Fibroblast of lung (primary cell): ENCODE results near the gene TMEM40. TPM values are rescaled to one million over a fixed set of nuclear protein-coding genes. Genes with fewer than 3 reads are reported as not detected.
A peak's percentile ranks its signal among the peaks of the same experiment; 100 is the strongest.
"Not testable (repeated sequence)": the region's sequence is repeated elsewhere in the genome, so short reads cannot be mapped to it uniquely, and the experiment has no call there.

ENCODE experiments used
- DNase-seq, 2 donors: peaks; one replicate each; pipeline versions ENCODE4 v3.0.0 to v3.0.0-alpha.2; 2010; ENCODE audit warnings: low read depth in 2 of 2
- H2AFZ ChIP-seq: 2 replicates; pipeline ENCODE4 v1.5.1; 2012; ENCODE audit warnings: low read length, control low read depth, inconsistent platforms
- H3K27ac ChIP-seq: 2 replicates; pipeline ENCODE4 v1.5.1; 2011; ENCODE audit warnings: low read length, control low read depth; ENCODE audit not compliant: insufficient read depth
- H3K27me3 ChIP-seq: 2 replicates; pipeline ENCODE4 v1.5.1; 2011; ENCODE audit warnings: mild to moderate bottlenecking, low read length; ENCODE audit not compliant: control insufficient read depth, insufficient read depth
- H3K36me3 ChIP-seq: 2 replicates; pipeline ENCODE4 v1.5.1; 2011; ENCODE audit warnings: low read length; ENCODE audit not compliant: control insufficient read depth, insufficient read depth
- H3K4me1 ChIP-seq: 2 replicates; pipeline ENCODE4 v1.5.1; 2011; ENCODE audit warnings: low read length; ENCODE audit not compliant: control insufficient read depth, insufficient read depth; ENCODE audit errors: extremely low read depth
- H3K4me2 ChIP-seq: 2 replicates; pipeline ENCODE4 v1.5.1; 2011; ENCODE audit warnings: low read length, control low read depth; ENCODE audit not compliant: insufficient read depth; ENCODE audit errors: extremely low read depth
- H3K4me3 ChIP-seq, 4 experiments: fragments of 200-600 bp in 1 of 4; sonication (generic) in 1 of 4; replicated peaks in 1 of 4; 2 replicates each; pipeline ENCODE4 v1.5.1; 2011 to 2016; ENCODE audit warnings: low read length in 4 of 4, low read depth in 3 of 4, mild to moderate bottlenecking in 3 of 4, control low read depth in 2 of 4, inconsistent platforms in 1 of 4, mixed read lengths in 1 of 4; ENCODE audit not compliant: insufficient read depth in 1 of 4; ENCODE audit errors: control extremely low read depth in 1 of 4
- H3K79me2 ChIP-seq: 2 replicates; pipeline ENCODE4 v1.5.1; 2012; ENCODE audit warnings: mild to moderate bottlenecking, low read length, inconsistent platforms; ENCODE audit not compliant: control insufficient read depth, insufficient read depth
- H3K9ac ChIP-seq: 2 replicates; pipeline ENCODE4 v1.5.1; 2011; ENCODE audit warnings: mild to moderate bottlenecking, low read length, control low read depth; ENCODE audit not compliant: insufficient read depth
- H3K9me3 ChIP-seq: 2 replicates; pipeline ENCODE4 v1.5.1; 2012; ENCODE audit warnings: low read depth, low read length; ENCODE audit not compliant: control insufficient read depth, insufficient read depth
- H4K20me1 ChIP-seq: 2 replicates; pipeline ENCODE4 v1.5.1; 2011; ENCODE audit warnings: low read length; ENCODE audit not compliant: control insufficient read depth, insufficient read depth; ENCODE audit errors: extremely low read depth
- CTCF ChIP-seq, 2 donors: IDR thresholded peaks in 1 of 2; conservative IDR thresholded peaks in 1 of 2; 1 replicate in 1 of 2; 2 replicates in 1 of 2; pipeline ENCODE4 v1.5.1; 2011 to 2012; ENCODE audit warnings: low read length in 2 of 2, control low read depth in 1 of 2, inconsistent platforms in 1 of 2, low read depth in 1 of 2, mild to moderate bottlenecking in 1 of 2
- EZH2 ChIP-seq: IDR thresholded peaks from 2 replicates; pipeline ENCODE4 v1.5.1; 2012; ENCODE audit warnings: low read length, control low read depth, mild to moderate bottlenecking; ENCODE audit errors: missing control alignments
- polyA plus RNA-seq, 2 donors: library from polyadenylated mRNA; depleted of rRNA in 1 of 2; stranded (reverse) in 1 of 2; unstranded in 1 of 2; fragments of >200 nt; gene quantifications; 2 replicates each; pipeline ENCODE4 v1.2.1, GENCODE V29; 2011 to 2012; ENCODE audit warnings: missing spikeins in 1 of 2
- total RNA-seq: library from RNA; depleted of rRNA; stranded (reverse); fragments of >200 nt; gene quantifications from 2 replicates; pipeline ENCODE4 v1.2.1, GENCODE V29; 2014

Gene TMEM40
- total and polyA plus RNA-seq, 2 donors (not counting 1 experiment from before 2014, with no cell fraction given), result under 0.01 to 0.33 TPM

DNA sequence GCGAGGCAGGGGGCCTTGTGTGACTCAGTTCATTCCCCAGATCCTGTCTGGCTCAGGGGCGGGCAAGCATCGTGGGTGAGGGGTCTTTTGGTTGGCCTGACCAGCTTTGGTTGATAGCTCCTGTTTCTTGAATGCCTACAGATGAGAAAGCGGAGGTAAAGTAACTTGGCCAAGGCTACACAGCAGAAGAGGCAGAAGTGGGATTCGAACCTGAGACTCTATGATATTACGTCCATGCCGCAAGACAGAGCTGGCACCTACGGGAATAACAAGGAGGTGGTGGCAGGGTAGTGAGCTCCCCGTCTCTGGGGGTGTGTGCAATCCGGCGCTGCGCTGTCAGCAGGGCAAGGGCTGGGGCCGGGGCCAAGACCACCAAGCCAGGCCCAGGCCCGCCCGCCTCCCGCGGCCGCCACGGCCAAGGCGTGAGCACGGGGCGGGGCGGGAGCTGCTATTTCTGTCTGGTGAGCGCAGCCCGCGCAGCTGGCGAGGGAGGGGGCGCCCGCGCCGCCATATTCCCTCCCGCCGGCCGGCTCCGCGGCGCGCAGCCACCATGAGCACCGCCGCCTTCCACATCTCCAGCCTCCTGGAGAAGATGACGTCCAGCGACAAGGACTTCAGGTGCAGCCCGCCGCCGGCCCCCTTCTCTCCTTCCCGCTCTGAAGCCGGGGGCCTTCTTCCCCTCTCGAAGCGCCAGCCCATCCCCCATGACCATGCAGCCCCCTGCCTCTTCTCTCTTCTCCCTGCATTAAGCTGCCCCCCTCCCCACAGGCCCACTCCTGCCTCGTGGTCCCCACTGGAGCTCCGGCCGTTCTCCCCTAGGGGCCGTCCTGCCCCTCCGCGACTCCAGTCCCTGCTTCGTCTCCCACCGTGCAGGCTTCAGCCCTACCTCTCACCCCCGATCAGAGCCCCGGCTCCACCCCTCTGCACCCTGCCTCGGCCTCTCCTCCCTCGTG is 37.4 kb upstream of the TMEM40 start, which contains the start of gene CAND2:
TSS of gene CAND2 (plus strand) at position 510 of the 953 bp plus-strand sequence. CDS start at position 551, 41 bp downstream.
- H2AFZ ChIP-seq, result peak within 1 kb of the TSS; percentile 79
- H3K4me3 ChIP-seq, result peak within 1 kb of the TSS; percentile 26 to 78 (median 51)
- H4K20me1 ChIP-seq, result no peaks in the 10 kb centered on the region
- DNase-seq, result peak; percentile 51 to 52
- H3K79me2 ChIP-seq, result no peaks in the 10 kb centered on the region
- no peaks in the 10 kb centered on the region for H3K9me3 ChIP-seq
- H3K27me3 ChIP-seq, result no peaks in the 10 kb centered on the region
- H3K9ac ChIP-seq, result peak within 1 kb of the TSS; percentile 44
- no peak within 1 kb of the TSS for H3K27ac ChIP-seq
- no peak for TF ChIP-seq EZH2
- TF ChIP-seq CTCF (conservative IDR thresholded peaks at IDR 0.05 in 1 of 2, IDR thresholded peaks at IDR 0.05 in 1 of 2; ENCODE audit: low read depth in 1 of 2, low read length in 2 of 2), result no peak
- H3K36me3 ChIP-seq, result no peaks in the 10 kb centered on the region
- no peaks in the 10 kb centered on the region for H3K4me1 ChIP-seq
- H3K4me2 ChIP-seq, result peak within 1 kb of the TSS; percentile 39

DNA sequence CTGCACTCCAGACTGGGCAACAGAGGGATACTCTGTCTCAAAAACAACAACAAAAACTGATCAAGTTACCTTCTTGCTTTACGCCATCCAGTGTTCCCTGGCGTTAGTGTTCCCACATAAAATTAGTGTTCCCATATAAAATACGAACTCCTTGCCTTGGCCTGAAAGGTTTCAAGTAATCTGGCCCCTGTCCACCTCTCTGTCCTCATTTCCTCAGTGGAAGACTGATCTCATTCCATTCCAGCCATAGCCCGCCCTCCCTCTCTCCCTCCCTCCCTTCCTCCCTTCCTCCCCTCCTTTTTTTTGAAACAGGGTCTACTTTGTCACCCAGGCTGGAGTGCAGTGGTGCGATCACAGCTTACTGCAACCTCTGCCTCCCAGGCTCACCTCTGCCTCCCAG is 34.6 kb upstream of the TMEM40 start:
- H3K9ac ChIP-seq, result no peak overlapping the region
- H3K9me3 ChIP-seq, result no peaks in the 10 kb centered on the region
- no peaks in the 10 kb centered on the region for H3K79me2 ChIP-seq
- DNase-seq, result peak in 1 of 2 donors; percentile 6
- H4K20me1 ChIP-seq, result no peaks in the 10 kb centered on the region
- H3K4me3 ChIP-seq, result no peak overlapping the region
- no peak overlapping the region for H3K4me2 ChIP-seq
- H3K4me1 ChIP-seq, result no peaks in the 10 kb centered on the region
- no peak overlapping the region for H3K27ac ChIP-seq
- H3K36me3 ChIP-seq, result no peaks in the 10 kb centered on the region
- H2AFZ ChIP-seq, result no peak overlapping the region
- TF ChIP-seq CTCF (conservative IDR thresholded peaks at IDR 0.05 in 1 of 2, IDR thresholded peaks at IDR 0.05 in 1 of 2; ENCODE audit: low read depth in 1 of 2, low read length in 2 of 2) (no peak), EZH2 (no peak)
- H3K27me3 ChIP-seq, result no peaks in the 10 kb centered on the region

DNA sequence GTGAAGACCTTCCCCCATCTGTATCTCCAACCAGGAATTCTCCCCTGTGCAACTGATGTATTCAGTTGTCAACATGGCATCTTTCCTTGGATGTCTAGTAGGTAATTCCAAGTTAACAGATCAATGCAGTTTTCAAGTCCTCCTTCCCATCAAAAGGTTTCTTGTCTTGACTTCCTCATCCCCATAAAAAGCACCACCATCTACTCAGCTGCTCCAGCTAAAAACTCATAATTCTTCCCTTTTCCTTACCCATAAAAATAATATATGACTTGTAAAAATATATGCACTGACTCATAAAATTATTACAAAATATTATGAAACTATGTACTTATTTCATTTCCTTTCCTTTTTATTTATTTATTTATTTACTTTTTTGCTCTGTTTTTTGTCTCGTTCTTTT is 32.4 kb upstream of the TMEM40 start:
- DNase-seq, result no peak
- H2AFZ ChIP-seq, result no peak overlapping the region
- H4K20me1 ChIP-seq, result no peaks in the 10 kb centered on the region
- no peaks in the 10 kb centered on the region for H3K4me1 ChIP-seq
- H3K27ac ChIP-seq, result no peak overlapping the region
- H3K4me3 ChIP-seq, result no peak overlapping the region
- no peaks in the 10 kb centered on the region for H3K9me3 ChIP-seq
- no peaks in the 10 kb centered on the region for H3K36me3 ChIP-seq
- H3K9ac ChIP-seq, result no peak overlapping the region
- no peaks in the 10 kb centered on the region for H3K27me3 ChIP-seq
- TF ChIP-seq CTCF (conservative IDR thresholded peaks at IDR 0.05 in 1 of 2, IDR thresholded peaks at IDR 0.05 in 1 of 2; ENCODE audit: low read depth in 1 of 2, low read length in 2 of 2), result no peak
- TF ChIP-seq EZH2, result no peak
- no peaks in the 10 kb centered on the region for H3K79me2 ChIP-seq
- H3K4me2 ChIP-seq, result no peak overlapping the region

DNA sequence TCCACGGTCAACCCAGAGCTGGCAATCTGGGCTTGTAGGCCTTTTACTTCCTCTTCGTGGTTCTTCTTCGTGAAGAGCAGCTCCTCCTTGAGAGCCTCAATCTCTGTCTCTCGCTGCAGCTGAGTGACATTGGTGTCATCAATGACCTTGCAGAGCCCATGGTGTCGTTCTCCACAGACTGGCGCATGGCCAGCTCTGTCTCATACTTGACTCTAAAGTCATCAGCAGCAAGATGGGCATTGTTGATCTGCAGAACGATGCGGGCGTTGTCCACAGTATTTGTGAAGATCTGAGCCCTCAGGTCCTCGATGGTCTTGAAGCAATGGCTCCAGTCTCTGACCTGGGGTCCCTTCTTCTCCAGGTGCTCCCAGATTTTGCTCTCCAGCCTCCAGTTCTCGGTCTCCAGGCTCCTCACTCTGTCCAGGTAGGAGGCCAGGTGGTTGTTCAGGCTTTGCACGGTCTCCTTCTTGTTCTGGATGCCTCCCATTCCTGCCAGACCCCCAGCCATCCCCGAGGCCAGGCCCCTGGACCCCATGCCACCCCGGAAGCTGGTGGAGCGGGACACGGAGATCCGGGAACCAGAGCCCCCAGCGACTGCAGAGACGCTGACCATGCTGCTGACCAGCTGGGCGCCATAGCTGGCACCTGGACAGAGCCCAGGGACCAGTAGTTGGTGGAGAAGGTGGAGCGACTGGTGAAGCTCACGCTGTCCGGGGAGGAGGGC is 29.1 kb upstream of the TMEM40 start:
- not testable (repeated sequence) for H2AFZ ChIP-seq, H3K36me3 ChIP-seq, H3K27me3 ChIP-seq, H3K9ac ChIP-seq, DNase-seq, H4K20me1 ChIP-seq, H3K27ac ChIP-seq, H3K4me1 ChIP-seq, H3K4me3 ChIP-seq, H3K9me3 ChIP-seq, H3K4me2 ChIP-seq, H3K79me2 ChIP-seq
